ENCODE results near the gene MYBPH. TPM values are rescaled to one million over a fixed set of nuclear protein-coding genes. Genes with fewer than 3 reads are reported as not detected.
A peak's percentile ranks its signal among the peaks of the same experiment; 100 is the strongest.

MYBPH gene
- total RNA-seq, 1 experiment from 2014 or later: 25.9 TPM

GRCh38 chr1:203207751-203208150 is 32.1 kb upstream of the MYBPH start:
- Histone ChIP-seq H3K4me1 (peaks cover 75% of the 10 kb centered on the region), H3K4me3 (ENCODE audit: low read depth, low read length) (no peak overlapping the region), H3K36me3 (ENCODE audit: control insufficient read depth, insufficient read depth, low read length) (no peaks in the 10 kb centered on the region), H3K27me3 (replicated peaks; ENCODE audit: control insufficient read depth, insufficient read depth, low read length) (no peaks in the 10 kb centered on the region), H3K9me3 (no peaks in the 10 kb centered on the region)
- ChIA-PET POLR2A (no interaction called here), CTCF (interaction anchor here (0.5 kb wide), 1 partner anchor 157 kb away, joined by 3 read pairs; no protein-coding TSS in a partner anchor)
- H3K27me3 Mint-ChIP-seq (ENCODE audit: insufficient read depth, unreplicated experiment): no peaks in the 10 kb centered on the region
- no peaks in the 10 kb centered on the region for H3K36me3 Mint-ChIP-seq (ENCODE audit: insufficient read depth, unreplicated experiment)
- no peak for TF ChIP-seq CTCF (IDR thresholded peaks at IDR 0.05; ENCODE audit: insufficient read depth in 1 of 2, low read depth in 1 of 2, low read length in 1 of 2, severe bottlenecking in 1 of 2, unreplicated experiment in 1 of 2)
- H3K27ac Mint-ChIP-seq (ENCODE audit: unreplicated experiment): peak overlapping the region; percentile 72
- DNase-seq: no peak
- intact Hi-C loops (cut with micrococcal nuclease; ENCODE audit: unreplicated experiment): no loop called here
- no peak overlapping the region for H3K4me3 Mint-ChIP-seq (ENCODE audit: unreplicated experiment)
- no TSS peak for BruUV-seq (replicated peaks)
- H3K4me1 Mint-ChIP-seq (ENCODE audit: low read depth, unreplicated experiment): peaks cover 48% of the 10 kb centered on the region
- H3K9me3 Mint-ChIP-seq (ENCODE audit: unreplicated experiment): no peaks in the 10 kb centered on the region

- Histone ChIP-seq H3K27me3 (replicated peaks; ENCODE audit: control insufficient read depth, insufficient read depth, low read length) (no peaks in the 10 kb centered on the region), H3K4me1 (peaks cover 60% of the 10 kb centered on the region), H3K9me3 (no peaks in the 10 kb centered on the region), H3K36me3 (ENCODE audit: control insufficient read depth, insufficient read depth, low read length) (no peaks in the 10 kb centered on the region), H3K4me3 (ENCODE audit: low read depth, low read length) (no peak overlapping the region)
- Mint-ChIP-seq H3K27ac (ENCODE audit: unreplicated experiment) (peak overlapping the region; percentile 58), H3K4me1 (ENCODE audit: low read depth, unreplicated experiment) (peaks cover 51% of the 10 kb centered on the region), H3K9me3 (ENCODE audit: unreplicated experiment) (peaks cover 4% of the 10 kb centered on the region), H3K4me3 (ENCODE audit: unreplicated experiment) (no peak overlapping the region), H3K27me3 (ENCODE audit: insufficient read depth, unreplicated experiment) (no peaks in the 10 kb centered on the region), H3K36me3 (ENCODE audit: insufficient read depth, unreplicated experiment) (no peaks in the 10 kb centered on the region)
- no peak for TF ChIP-seq CTCF (IDR thresholded peaks at IDR 0.05; ENCODE audit: insufficient read depth in 1 of 2, low read depth in 1 of 2, low read length in 1 of 2, severe bottlenecking in 1 of 2, unreplicated experiment in 1 of 2)
- peak; percentile 39 to 51 for DNase-seq
- ChIA-PET CTCF (interaction anchor here (1.0 to 1.6 kb wide), 3 partner anchors 10 to 79 kb away, joined by 3 to 4 read pairs (median 3); partner anchors contain the start of gene ADORA1), POLR2A (no interaction called here)
- no TSS peak for BruUV-seq (replicated peaks)
- intact Hi-C loops (cut with micrococcal nuclease; ENCODE audit: unreplicated experiment): no loop called here
These were observed 30.6 kb upstream of the MYBPH start for GRCh38 chr1:203206129-203206687.

GRCh38 chr1:203204756-203205155 is 29.1 kb upstream of the MYBPH start:
- Histone ChIP-seq H3K36me3 (ENCODE audit: control insufficient read depth, insufficient read depth, low read length) (no peaks in the 10 kb centered on the region), H3K4me1 (peaks cover 51% of the 10 kb centered on the region), H3K4me3 (ENCODE audit: low read depth, low read length) (no peak overlapping the region), H3K9me3 (no peaks in the 10 kb centered on the region), H3K27me3 (replicated peaks; ENCODE audit: control insufficient read depth, insufficient read depth, low read length) (no peaks in the 10 kb centered on the region)
- Mint-ChIP-seq H3K27ac (ENCODE audit: unreplicated experiment) (peak overlapping the region; percentile 43), H3K4me3 (ENCODE audit: unreplicated experiment) (no peak overlapping the region), H3K4me1 (ENCODE audit: low read depth, unreplicated experiment) (peaks cover 57% of the 10 kb centered on the region), H3K9me3 (ENCODE audit: unreplicated experiment) (peaks cover 13% of the 10 kb centered on the region), H3K36me3 (ENCODE audit: insufficient read depth, unreplicated experiment) (no peaks in the 10 kb centered on the region), H3K27me3 (ENCODE audit: insufficient read depth, unreplicated experiment) (no peaks in the 10 kb centered on the region)
- TF ChIP-seq CTCF (IDR thresholded peaks at IDR 0.05; ENCODE audit: insufficient read depth in 1 of 2, low read depth in 1 of 2, low read length in 1 of 2, severe bottlenecking in 1 of 2, unreplicated experiment in 1 of 2): no peak
- no peak for DNase-seq
- no TSS peak for BruUV-seq (replicated peaks)
- CTCF ChIA-PET: no interaction called here
- POLR2A ChIA-PET: interaction anchor here (0.9 kb wide), 1 partner anchor 198 kb away, joined by 3 read pairs; no protein-coding TSS in a partner anchor
- intact Hi-C loops (cut with micrococcal nuclease; ENCODE audit: unreplicated experiment): no loop called here

All from Caco-2 (cell line).